ENCODE measurements around the gene KLHL7.

- TF ChIP-seq EZH2phosphoT487 (IDR thresholded peaks at IDR 0.05; ENCODE audit: insufficient read depth, low read depth) (no peak), EZH2 (IDR thresholded peaks at IDR 0.05; ENCODE audit: insufficient read depth, poor library complexity, severe bottlenecking) (no peak)
These were observed 77.9 kb downstream of the KLHL7 start for GRCh38 chr7:23183279-23184012.
